ENCODE results near the gene TMEM269.
"Not testable (repeated sequence)": the region's sequence is repeated elsewhere in the genome, so short reads cannot be mapped to it uniquely, and the experiment has no call there.

TMEM269 gene

GRCh38 chr1:42806593-42806992 lies 21.8 kb downstream of the TMEM269 start:
- ChIA-PET CTCF (no interaction called here), POLR2A (ENCODE audit: low non-redundant PET) (no interaction called here)
- DNase-seq (ENCODE audit: low spot score) = no peak
- no peak overlapping the region for H3K27ac ChIP-seq
- TF ChIP-seq CTCF (conservative IDR thresholded peaks at IDR 0.05; ENCODE audit: low read depth) = no peak

GRCh38 chr1:42807056-42807668 lies 22.4 kb downstream of the TMEM269 start:
- POLR2A ChIA-PET (ENCODE audit: low non-redundant PET) = no interaction called here
- TF ChIP-seq CTCF (conservative IDR thresholded peaks at IDR 0.05; ENCODE audit: low read depth) = no peak
- CTCF ChIA-PET = no interaction called here
- no peak overlapping the region for H3K27ac ChIP-seq
- no peak for DNase-seq (ENCODE audit: low spot score)

DNA sequence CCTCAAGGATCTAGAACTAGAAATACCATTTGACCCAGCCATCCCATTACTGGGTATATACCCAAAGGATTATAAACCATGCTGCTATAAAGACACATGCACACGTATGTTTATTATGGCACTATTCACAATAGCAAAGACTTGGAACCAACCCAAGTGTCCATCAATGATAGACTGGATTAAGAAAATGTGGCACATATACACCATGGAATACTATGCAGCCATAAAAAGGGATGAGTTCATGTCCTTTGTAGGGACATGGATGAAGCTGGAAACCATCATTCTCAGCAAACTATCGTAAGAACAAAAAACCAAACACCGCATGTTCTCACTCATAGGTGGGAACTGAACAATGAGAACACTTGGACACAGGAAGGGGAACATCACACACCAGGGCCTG lies 30.0 kb downstream of the TMEM269 start:
- H3K27ac ChIP-seq; POLR2A ChIA-PET (ENCODE audit: low non-redundant PET); DNase-seq (ENCODE audit: low spot score); CTCF ChIA-PET: not testable (repeated sequence)

GRCh38 chr1:42815941-42816584 lies 31.3 kb downstream of the TMEM269 start:
- TF ChIP-seq CTCF (conservative IDR thresholded peaks at IDR 0.05; ENCODE audit: low read depth) = no peak
- no peak for DNase-seq (ENCODE audit: low spot score)
- H3K27ac ChIP-seq = peak overlapping the region; percentile 98
- ChIA-PET POLR2A (ENCODE audit: low non-redundant PET) (no interaction called here), CTCF (interaction anchor here (0.6 to 1.2 kb wide), 3 partner anchors 10 to 274 kb away, joined by 3 to 5 read pairs (median 3); no protein-coding TSS in a partner anchor)

DNA sequence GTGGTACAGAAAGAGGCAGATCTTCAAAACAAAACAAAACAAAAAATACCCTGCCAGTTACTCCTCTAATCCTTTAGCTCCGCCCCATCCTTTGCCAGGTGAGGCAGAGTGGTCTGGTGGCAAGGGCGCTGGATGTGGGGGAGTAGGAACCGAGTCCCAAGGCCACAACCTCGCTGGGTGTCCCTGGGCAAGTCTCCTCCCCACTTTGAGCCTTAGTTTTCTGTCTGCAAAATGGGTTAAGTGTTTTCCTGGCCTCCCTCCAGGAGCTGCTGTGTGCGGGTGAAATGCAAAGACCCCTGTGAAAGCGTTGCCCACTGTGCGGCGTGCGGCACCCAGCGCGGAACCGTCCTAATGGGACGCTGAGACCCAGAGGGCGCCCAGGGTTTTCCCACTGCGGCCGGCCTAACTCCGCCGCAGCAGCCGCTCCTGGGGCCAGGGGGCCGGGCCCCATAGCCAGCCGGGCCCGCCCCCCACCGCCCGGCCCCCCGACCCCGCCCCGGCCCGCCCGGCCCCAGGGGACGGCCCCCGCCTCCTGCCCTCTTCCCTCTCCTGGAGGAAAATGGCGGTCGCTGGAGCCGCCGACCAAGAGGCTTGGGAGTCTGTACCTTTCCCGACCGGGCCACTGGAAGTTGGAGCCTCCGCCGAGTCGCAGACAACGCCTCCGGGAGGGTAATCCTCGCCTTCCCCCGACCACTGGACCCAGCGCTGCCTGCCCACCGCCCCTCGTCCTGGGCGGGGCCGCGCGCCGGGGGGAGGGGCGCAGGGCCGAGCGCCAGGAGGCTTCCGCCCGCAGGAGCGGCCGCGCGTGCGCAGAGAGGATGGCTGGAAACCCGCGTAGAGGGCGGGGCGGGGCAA lies 32.0 kb downstream of the TMEM269 start, which contains the start of the genes ERMAP and SVBP:
ERMAP (plus strand) TSS at position 538 of the 855 bp plus-strand sequence. CDS start 13,327 bp downstream, outside the sequence.
SVBP (minus strand) TSS at position 813 of the 855 bp plus-strand sequence. CDS start 853 bp downstream, outside the sequence.
- peak; percentile 97 for DNase-seq (ENCODE audit: low spot score)
- TF ChIP-seq CTCF (conservative IDR thresholded peaks at IDR 0.05; ENCODE audit: low read depth) = no peak
- CTCF ChIA-PET = no interaction called here
- H3K27ac ChIP-seq = peak within 1 kb of the TSS; percentile 98
- POLR2A ChIA-PET (ENCODE audit: low non-redundant PET) = interaction anchor here (1.5 kb wide), 1 partner anchor 29 kb away, joined by 5 read pairs; the partner anchor contains the start of gene ZNF691

GRCh38 chr1:42817440-42817767 lies 32.6 kb downstream of the TMEM269 start:
- ChIA-PET POLR2A (ENCODE audit: low non-redundant PET) (interaction anchor here (0.9 to 1.5 kb wide), 2 partner anchors 29 to 51 kb away, joined by 3 to 5 read pairs; partner anchors contain the start of genes C1orf50, P3H1 and ZNF691), CTCF (interaction anchor here (0.6 kb wide), 1 partner anchor 1209 kb away, joined by 3 read pairs; no protein-coding TSS in a partner anchor)
- TF ChIP-seq CTCF (conservative IDR thresholded peaks at IDR 0.05; ENCODE audit: low read depth) = no peak
- H3K27ac ChIP-seq = peak overlapping the region; percentile 98
- no peak for DNase-seq (ENCODE audit: low spot score)

Measured in RWPE1 (cell line).